HG03135 (cell line): ENCODE data around the gene H1-8.
"Not testable (repeated sequence)": the region's sequence is repeated elsewhere in the genome, so short reads cannot be mapped to it uniquely, and the experiment has no call there.

ENCODE experiments used
- ATAC-seq: cut with Tn5 transposase; IDR thresholded peaks from one replicate; pipeline ENCODE4 v1.9.1; 2021; ENCODE audit warnings: mild to moderate bottlenecking, moderate library complexity; ENCODE audit not compliant: unreplicated experiment

Gene H1-8

GRCh38 chr3:129514563-129514962, 28.4 kb upstream of the H1-8 start:
- ATAC-seq, result no peak

GRCh38 chr3:129515108-129515820, 27.7 kb upstream of the H1-8 start:
- not testable (repeated sequence) for ATAC-seq

GRCh38 chr3:129515821-129516432, 27.0 kb upstream of the H1-8 start:
- ATAC-seq, result not testable (repeated sequence)

- ATAC-seq, result no peak
These were observed 25.5 kb upstream of the H1-8 start for GRCh38 chr3:129517516-129517915.

GRCh38 chr3:129518038-129518561, 24.9 kb upstream of the H1-8 start:
- no peak for ATAC-seq

- ATAC-seq, result no peak
These were observed 24.4 kb upstream of the H1-8 start for GRCh38 chr3:129518581-129518980.

GRCh38 chr3:129519449-129519848, 23.5 kb upstream of the H1-8 start:
- ATAC-seq, result no peak

- no peak for ATAC-seq
These were observed 22.9 kb upstream of the H1-8 start for GRCh38 chr3:129519896-129520715.

GRCh38 chr3:129520960-129521359, 22.0 kb upstream of the H1-8 start:
- ATAC-seq, result no peak

GRCh38 chr3:129521611-129522010, 21.4 kb upstream of the H1-8 start:
- ATAC-seq, result no peak

GRCh38 chr3:129522953-129523352, 20.0 kb upstream of the H1-8 start:
- no peak for ATAC-seq

GRCh38 chr3:129524081-129524480, 18.9 kb upstream of the H1-8 start:
- ATAC-seq, result no peak

GRCh38 chr3:129525341-129525968, 17.5 kb upstream of the H1-8 start:
- no peak for ATAC-seq

GRCh38 chr3:129526121-129526900, 16.7 kb upstream of the H1-8 start:
- ATAC-seq, result peak; percentile 83

- ATAC-seq, result no peak
These were observed 15.7 kb upstream of the H1-8 start for GRCh38 chr3:129527262-129527661.

- no peak for ATAC-seq
These were observed 14.3 kb upstream of the H1-8 start, which contains the start of gene RHO for GRCh38 chr3:129528589-129529100. Gene RHO (plus strand): TSS chr3:129528639. CDS start chr3:129528734, 95 bp downstream.

GRCh38 chr3:129529436-129530210, 13.4 kb upstream of the H1-8 start:
- ATAC-seq, result no peak

- no peak for ATAC-seq
These were observed 12.7 kb upstream of the H1-8 start for GRCh38 chr3:129530251-129530791.

GRCh38 chr3:129530821-129531220, 12.2 kb upstream of the H1-8 start:
- no peak for ATAC-seq
